ENCODE results near the gene PDLIM4.

The PDLIM4 gene

GRCh38 chr5:132309679-132310078, 52.2 kb downstream of the PDLIM4 start:
- DNase-seq (ENCODE audit: low read depth), result no peak

- no peak for DNase-seq (ENCODE audit: low read depth)
Observed at GRCh38 chr5:132310141-132310834, 52.8 kb downstream of the PDLIM4 start.

- no peak for DNase-seq (ENCODE audit: low read depth)
Observed at GRCh38 chr5:132313366-132313765, 55.9 kb downstream of the PDLIM4 start.

- DNase-seq (ENCODE audit: low read depth), result no peak
Observed at GRCh38 chr5:132313961-132314432, 56.5 kb downstream of the PDLIM4 start.

- DNase-seq (ENCODE audit: low read depth), result no peak
Observed at GRCh38 chr5:132315529-132316067, 58.1 kb downstream of the PDLIM4 start.

GRCh38 chr5:132319975-132320374, 62.5 kb downstream of the PDLIM4 start:
- DNase-seq (ENCODE audit: low read depth), result no peak

- DNase-seq (ENCODE audit: low read depth), result no peak
Observed at GRCh38 chr5:132321109-132321721, 63.7 kb downstream of the PDLIM4 start.

GRCh38 chr5:132322266-132322665, 64.8 kb downstream of the PDLIM4 start:
- no peak for DNase-seq (ENCODE audit: low read depth)
